HAP-1 (cell line): ENCODE measurements around the gene PALLD.
"Not testable (repeated sequence)": the region's sequence is repeated elsewhere in the genome, so short reads cannot be mapped to it uniquely, and the experiment has no call there.

ENCODE experiments used
- DNase-seq, 2 experiments: peaks; one replicate each; pipeline ENCODE4 v3.0.0-alpha.2; 2016 to 2020; ENCODE audit warnings: low spot score in 2 of 2
- H3K27me3 ChIP-seq: fragments of 250-450 bp; sonication (Bioruptor Pico); 2 replicates; pipeline ENCODE4 v1.5.1; 2020; ENCODE audit warnings: low read depth, mild to moderate bottlenecking, moderate library complexity
- H3K36me3 ChIP-seq: fragments of 250-450 bp; sonication (Bioruptor Pico); replicated peaks from 2 replicates; pipeline ENCODE4 v1.5.1; 2020; ENCODE audit warnings: mild to moderate bottlenecking
- H3K4me1 ChIP-seq: fragments of 250-450 bp; sonication (Bioruptor Pico); 2 replicates; pipeline ENCODE4 v1.5.1; 2020; ENCODE audit warnings: mild to moderate bottlenecking
- H3K4me3 ChIP-seq: fragments of 250-450 bp; sonication (Bioruptor Pico); 2 replicates; pipeline ENCODE4 v1.5.1; 2020; ENCODE audit warnings: mild to moderate bottlenecking, moderate library complexity
- H3K9me3 ChIP-seq: fragments of 250-450 bp; sonication (Bioruptor Pico); 2 replicates; pipeline ENCODE4 v1.5.1; 2020; ENCODE audit warnings: mild to moderate bottlenecking, moderate library complexity
- in situ Hi-C: fragments of 300-500 bp; cut with MboI; formaldehyde crosslinking; loops from 3 replicates; pipeline ENCODE4 v1.14.3; 2020; ENCODE audit warnings: low sequenced_read_pairs, inconsistent platforms, mixed read lengths

Gene PALLD

GRCh38 chr4:168496834-168497233 is at the start of gene PALLD:
PALLD (plus strand) TSS chr4:168497052.
- no peaks in the 10 kb centered on the region for H3K36me3 ChIP-seq
- H3K27me3 ChIP-seq, result no peaks in the 10 kb centered on the region
- no peak for DNase-seq
- H3K4me3 ChIP-seq, result no peak within 1 kb of the TSS
- H3K9me3 ChIP-seq, result no peaks in the 10 kb centered on the region
- in situ Hi-C loops, result no loop called here
- no peaks in the 10 kb centered on the region; the same call in 1 of the 2 replicates for H3K4me1 ChIP-seq

GRCh38 chr4:168449063-168449462 is 47.8 kb upstream of the PALLD start:
- H3K4me1 ChIP-seq, in situ Hi-C loops, H3K4me3 ChIP-seq, H3K27me3 ChIP-seq, DNase-seq, H3K36me3 ChIP-seq, H3K9me3 ChIP-seq: not testable (repeated sequence)

GRCh38 chr4:168449719-168450452 is 47.0 kb upstream of the PALLD start:
- DNase-seq, result no peak
- in situ Hi-C loops, result no loop called here

GRCh38 chr4:168451331-168451730 is 45.5 kb upstream of the PALLD start:
- H3K36me3 ChIP-seq, result no peaks in the 10 kb centered on the region

More at GRCh38 chr4:168449719-168450452, 47.0 kb upstream of the PALLD start:
- Histone ChIP-seq H3K27me3 (no peaks in the 10 kb centered on the region), H3K4me1 (no peaks in the 10 kb centered on the region), H3K9me3 (no peaks in the 10 kb centered on the region), H3K4me3 (no peak overlapping the region), H3K36me3 (no peaks in the 10 kb centered on the region)

GRCh38 chr4:168451744-168452390 is 45.0 kb upstream of the PALLD start:
- Histone ChIP-seq H3K36me3 (no peaks in the 10 kb centered on the region), H3K27me3 (no peaks in the 10 kb centered on the region), H3K9me3 (no peaks in the 10 kb centered on the region), H3K4me3 (no peak overlapping the region), H3K4me1 (no peaks in the 10 kb centered on the region)
- in situ Hi-C loops, result no loop called here
- no peak for DNase-seq

More at GRCh38 chr4:168451331-168451730, 45.5 kb upstream of the PALLD start:
- in situ Hi-C loops, result no loop called here
- Histone ChIP-seq H3K9me3 (no peaks in the 10 kb centered on the region), H3K27me3 (no peaks in the 10 kb centered on the region), H3K4me3 (no peak overlapping the region), H3K4me1 (no peaks in the 10 kb centered on the region)
- no peak for DNase-seq

GRCh38 chr4:168453146-168453545 is 43.7 kb upstream of the PALLD start:
- Histone ChIP-seq H3K4me3 (no peak overlapping the region), H3K36me3 (no peaks in the 10 kb centered on the region), H3K9me3 (no peaks in the 10 kb centered on the region), H3K27me3 (no peaks in the 10 kb centered on the region), H3K4me1 (no peaks in the 10 kb centered on the region)
- in situ Hi-C loops, result no loop called here
- DNase-seq, result no peak

- H3K9me3 ChIP-seq, H3K4me1 ChIP-seq, DNase-seq, H3K4me3 ChIP-seq, H3K36me3 ChIP-seq, H3K27me3 ChIP-seq, in situ Hi-C loops: not testable (repeated sequence)
Measured at GRCh38 chr4:168458256-168458655, 38.6 kb upstream of the PALLD start.

GRCh38 chr4:168461821-168462220 is 35.0 kb upstream of the PALLD start:
- Histone ChIP-seq H3K4me1 (no peaks in the 10 kb centered on the region), H3K36me3 (no peaks in the 10 kb centered on the region), H3K27me3 (no peaks in the 10 kb centered on the region), H3K4me3 (no peak overlapping the region), H3K9me3 (no peaks in the 10 kb centered on the region)
- DNase-seq, result peak in 1 of 2 experiments; percentile 3
- in situ Hi-C loops, result no loop called here

- Histone ChIP-seq H3K36me3 (no peaks in the 10 kb centered on the region), H3K27me3 (no peaks in the 10 kb centered on the region), H3K4me3 (no peak overlapping the region), H3K4me1 (no peaks in the 10 kb centered on the region), H3K9me3 (no peaks in the 10 kb centered on the region)
- no peak for DNase-seq
- in situ Hi-C loops, result no loop called here
Measured at GRCh38 chr4:168472920-168473319, 23.9 kb upstream of the PALLD start.

GRCh38 chr4:168474660-168475320 is 22.1 kb upstream of the PALLD start:
- Histone ChIP-seq H3K9me3 (no peaks in the 10 kb centered on the region), H3K4me1 (no peaks in the 10 kb centered on the region), H3K4me3 (no peak overlapping the region), H3K27me3 (no peaks in the 10 kb centered on the region), H3K36me3 (no peaks in the 10 kb centered on the region)
- no peak for DNase-seq
- in situ Hi-C loops, result no loop called here

- DNase-seq, result peak in 1 of 2 experiments; percentile 13
- Histone ChIP-seq H3K4me3 (no peak overlapping the region), H3K9me3 (no peaks in the 10 kb centered on the region), H3K36me3 (no peaks in the 10 kb centered on the region), H3K4me1 (peaks cover 2% of the 10 kb centered on the region; the same call in 1 of the 2 replicates), H3K27me3 (no peaks in the 10 kb centered on the region)
- in situ Hi-C loops, result no loop called here
Measured at GRCh38 chr4:168475745-168476144, 21.1 kb upstream of the PALLD start.

- no peak overlapping the region for H3K4me3 ChIP-seq
- no peaks in the 10 kb centered on the region for H3K36me3 ChIP-seq
- no peaks in the 10 kb centered on the region for H3K9me3 ChIP-seq
- no peaks in the 10 kb centered on the region for H3K27me3 ChIP-seq
- peaks cover 6% of the 10 kb centered on the region; the same call in 1 of the 2 replicates for H3K4me1 ChIP-seq
- no peak for DNase-seq
- in situ Hi-C loops, result no loop called here
Measured at GRCh38 chr4:168478868-168479267, 18.0 kb upstream of the PALLD start.

- peak overlapping the region; percentile 41 for H3K4me3 ChIP-seq
- no peaks in the 10 kb centered on the region for H3K36me3 ChIP-seq
- in situ Hi-C loops, result no loop called here
- DNase-seq, result peak in 1 of 2 experiments; percentile 21
- peaks cover 6% of the 10 kb centered on the region; the same call in 1 of the 2 replicates for H3K4me1 ChIP-seq
- no peaks in the 10 kb centered on the region for H3K27me3 ChIP-seq
- no peaks in the 10 kb centered on the region for H3K9me3 ChIP-seq
Measured at GRCh38 chr4:168480931-168481611, 15.8 kb upstream of the PALLD start.
